ENCODE results near the gene APC2.

APC2 gene

DNA sequence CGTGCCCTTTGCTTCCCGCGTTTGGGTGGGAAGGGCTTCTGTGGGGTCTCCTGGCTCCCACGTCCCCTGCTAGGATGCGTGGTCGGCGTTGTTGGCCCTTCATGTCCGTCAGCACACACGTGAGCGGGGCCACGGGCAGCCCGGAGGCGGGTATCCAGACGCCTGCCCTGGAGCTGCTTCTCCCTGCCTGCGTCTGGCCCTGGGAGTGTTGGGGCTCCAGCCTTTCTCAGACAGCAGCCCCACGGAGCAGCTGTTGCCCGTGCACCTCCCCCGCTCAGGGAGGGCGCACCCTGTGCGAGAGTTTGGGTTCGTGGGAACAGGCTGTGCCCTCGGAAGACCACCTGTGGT, 28.0 kb upstream of the APC2 start:
- WGBS (ENCODE audit: insufficient coverage) = 98% methylated on average over 22 of the region's 22 CpGs
- Histone ChIP-seq H3K27me3 (replicated peaks in 2 of 5; ENCODE audit: control insufficient read depth in 4 of 5, insufficient read depth in 5 of 5, low read length in 4 of 5) (no peaks in the 10 kb centered on the region), H3K4me1 (ENCODE audit: control extremely low read depth in 1 of 4, control insufficient read depth in 4 of 4, insufficient read depth in 4 of 4, low read length in 3 of 4) (peaks cover 0 to 1% (median 0%) of the 10 kb centered on the region in 4 experiments), H3K27ac (ENCODE audit: insufficient read depth in 1 of 2, low read depth in 1 of 2, low read length in 2 of 2, poor library complexity in 1 of 2, severe bottlenecking in 2 of 2) (no peak overlapping the region), H3K9me3 (ENCODE audit: control extremely low read depth in 1 of 5, control insufficient read depth in 4 of 5, insufficient read depth in 2 of 5, low read depth in 1 of 5, low read length in 4 of 5) (no peaks in the 10 kb centered on the region), H3K4me3 (ENCODE audit: control insufficient read depth in 1 of 7, extremely low read depth in 1 of 7, insufficient read depth in 4 of 7, low read depth in 2 of 7, low read length in 6 of 7) (no peak overlapping the region), H3K36me3 (ENCODE audit: control insufficient read depth in 4 of 4, insufficient read depth in 4 of 4, low read length in 3 of 4) (peaks cover 23 to 96% (median 81%) of the 10 kb centered on the region in 4 experiments)
- CTCF ChIA-PET = no interaction called here
- DNase-seq = no peak
- POLR2A ChIA-PET = no interaction called here

DNA sequence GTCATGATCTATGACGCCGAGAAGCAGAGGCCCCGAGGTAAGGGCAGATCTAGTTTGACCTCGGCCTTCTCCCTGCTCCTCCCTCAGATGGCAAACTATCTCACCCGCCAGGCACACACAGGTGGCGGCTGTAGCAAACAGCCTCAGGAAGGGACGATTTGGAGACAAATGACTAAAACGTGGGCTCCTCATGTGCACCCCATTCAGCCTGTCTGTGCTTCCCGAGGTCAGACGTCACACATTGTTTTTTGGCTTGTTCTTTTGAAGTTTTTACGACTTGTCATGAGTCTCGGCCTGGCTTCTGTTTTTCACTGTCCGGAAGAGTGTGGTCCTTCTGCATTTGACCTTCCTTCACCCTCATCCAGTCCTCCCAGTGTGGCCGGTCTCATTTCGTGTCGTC, 27.6 kb upstream of the APC2 start:
- no peak overlapping the region for H3K4me3 ChIP-seq (ENCODE audit: control insufficient read depth in 1 of 7, extremely low read depth in 1 of 7, insufficient read depth in 4 of 7, low read depth in 2 of 7, low read length in 6 of 7)
- H3K4me1 ChIP-seq (ENCODE audit: control extremely low read depth in 1 of 4, control insufficient read depth in 4 of 4, insufficient read depth in 4 of 4, low read length in 3 of 4) = no peaks in the 10 kb centered on the region
- 96% methylated on average over 15 of the region's 16 CpGs for WGBS (ENCODE audit: insufficient coverage)
- ChIA-PET POLR2A (no interaction called here), CTCF (no interaction called here)
- H3K9me3 ChIP-seq (ENCODE audit: control extremely low read depth in 1 of 5, control insufficient read depth in 4 of 5, insufficient read depth in 2 of 5, low read depth in 1 of 5, low read length in 4 of 5) = no peaks in the 10 kb centered on the region
- no peak overlapping the region for H3K27ac ChIP-seq (ENCODE audit: insufficient read depth in 1 of 2, low read depth in 1 of 2, low read length in 2 of 2, poor library complexity in 1 of 2, severe bottlenecking in 2 of 2)
- peaks cover 23 to 96% (median 80%) of the 10 kb centered on the region in 4 experiments for H3K36me3 ChIP-seq (ENCODE audit: control insufficient read depth in 4 of 4, insufficient read depth in 4 of 4, low read length in 3 of 4)
- no peak for DNase-seq
- no peaks in the 10 kb centered on the region for H3K27me3 ChIP-seq (replicated peaks in 2 of 5; ENCODE audit: control insufficient read depth in 4 of 5, insufficient read depth in 5 of 5, low read length in 4 of 5)

DNA sequence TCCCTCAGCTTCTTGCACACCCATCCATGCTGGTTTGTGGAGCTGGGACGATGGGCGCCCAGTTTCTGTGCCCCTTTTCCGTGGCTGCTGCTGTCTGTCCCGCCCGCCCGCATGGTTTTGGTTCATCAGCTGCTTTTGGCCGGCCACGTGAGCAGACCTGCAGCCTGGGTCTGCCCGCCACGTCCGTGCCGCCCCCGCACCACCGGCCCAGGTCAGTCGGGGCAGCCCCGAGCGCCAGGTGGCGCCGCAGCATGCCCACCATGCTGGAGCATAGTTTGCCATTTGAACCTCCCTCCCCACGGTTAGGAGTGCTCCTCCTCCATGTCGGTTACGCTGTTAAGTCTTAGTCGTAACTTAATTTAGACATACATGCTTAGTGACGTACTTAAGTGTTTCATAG, 27.0 kb upstream of the APC2 start:
- Histone ChIP-seq H3K4me1 (ENCODE audit: control extremely low read depth in 1 of 4, control insufficient read depth in 4 of 4, insufficient read depth in 4 of 4, low read length in 3 of 4) (no peaks in the 10 kb centered on the region), H3K9me3 (ENCODE audit: control extremely low read depth in 1 of 5, control insufficient read depth in 4 of 5, insufficient read depth in 2 of 5, low read depth in 1 of 5, low read length in 4 of 5) (no peaks in the 10 kb centered on the region), H3K36me3 (ENCODE audit: control insufficient read depth in 4 of 4, insufficient read depth in 4 of 4, low read length in 3 of 4) (peaks cover 23 to 96% (median 81%) of the 10 kb centered on the region in 4 experiments), H3K27me3 (replicated peaks in 2 of 5; ENCODE audit: control insufficient read depth in 4 of 5, insufficient read depth in 5 of 5, low read length in 4 of 5) (no peaks in the 10 kb centered on the region), H3K4me3 (ENCODE audit: control insufficient read depth in 1 of 7, extremely low read depth in 1 of 7, insufficient read depth in 4 of 7, low read depth in 2 of 7, low read length in 6 of 7) (no peak overlapping the region), H3K27ac (ENCODE audit: insufficient read depth in 1 of 2, low read depth in 1 of 2, low read length in 2 of 2, poor library complexity in 1 of 2, severe bottlenecking in 2 of 2) (no peak overlapping the region)
- WGBS (ENCODE audit: insufficient coverage) = 98% methylated on average over 17 of the region's 24 CpGs
- POLR2A ChIA-PET = no interaction called here
- CTCF ChIA-PET = interaction anchor here (1.1 kb wide), 1 partner anchor 14 kb away, joined by 3 read pairs; no protein-coding TSS in a partner anchor
- no peak for DNase-seq

DNA sequence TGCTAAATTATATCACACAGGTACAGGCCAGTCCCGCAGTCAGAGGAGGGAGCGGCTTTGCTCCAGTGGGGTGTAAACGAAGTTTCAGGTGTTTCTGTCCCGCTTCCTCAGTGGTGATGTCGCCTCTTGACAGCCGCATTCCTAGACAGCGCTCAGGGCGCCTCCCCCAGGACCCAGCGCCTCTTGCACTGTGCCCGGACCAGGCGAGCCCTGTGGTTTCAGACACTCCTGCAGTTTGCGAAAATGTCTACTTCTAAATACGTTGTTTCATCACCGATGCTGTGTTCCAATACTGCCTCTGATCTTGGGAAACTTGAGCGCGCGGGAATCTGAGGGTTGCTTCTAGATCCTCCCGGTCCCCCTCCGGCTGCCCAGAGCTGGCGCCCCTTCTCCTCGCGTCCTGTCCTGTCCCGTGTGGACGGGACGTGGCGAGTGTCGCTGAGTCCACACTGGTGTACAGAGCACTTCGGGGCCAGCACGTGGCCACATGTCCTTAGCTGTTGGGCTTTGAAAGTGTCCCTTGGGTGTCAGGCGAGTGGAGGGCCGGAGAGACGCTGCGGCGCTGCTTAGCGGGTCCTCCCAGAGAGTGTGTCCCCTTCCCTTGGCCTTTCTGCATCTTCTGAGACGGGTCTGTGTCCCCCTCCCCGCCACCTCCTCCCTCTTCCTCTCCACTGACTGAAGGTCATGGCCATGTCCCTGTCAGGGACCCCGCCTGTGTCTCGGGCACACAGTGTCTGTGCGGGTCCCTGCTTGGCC, 26.3 kb upstream of the APC2 start:
- Histone ChIP-seq H3K36me3 (ENCODE audit: control insufficient read depth in 4 of 4, insufficient read depth in 4 of 4, low read length in 3 of 4) (peaks cover 22 to 97% (median 81%) of the 10 kb centered on the region in 4 experiments), H3K4me3 (ENCODE audit: control insufficient read depth in 1 of 7, extremely low read depth in 1 of 7, insufficient read depth in 4 of 7, low read depth in 2 of 7, low read length in 6 of 7) (no peak overlapping the region), H3K27me3 (replicated peaks in 2 of 5; ENCODE audit: control insufficient read depth in 4 of 5, insufficient read depth in 5 of 5, low read length in 4 of 5) (no peaks in the 10 kb centered on the region), H3K4me1 (ENCODE audit: control extremely low read depth in 1 of 4, control insufficient read depth in 4 of 4, insufficient read depth in 4 of 4, low read length in 3 of 4) (no peaks in the 10 kb centered on the region), H3K27ac (ENCODE audit: insufficient read depth in 1 of 2, low read depth in 1 of 2, low read length in 2 of 2, poor library complexity in 1 of 2, severe bottlenecking in 2 of 2) (no peak overlapping the region), H3K9me3 (ENCODE audit: control extremely low read depth in 1 of 5, control insufficient read depth in 4 of 5, insufficient read depth in 2 of 5, low read depth in 1 of 5, low read length in 4 of 5) (no peaks in the 10 kb centered on the region)
- ChIA-PET CTCF (interaction anchor here (1.1 kb wide), 1 partner anchor 13 kb away, joined by 3 read pairs; no protein-coding TSS in a partner anchor), POLR2A (no interaction called here)
- 96% methylated on average over 38 of the region's 40 CpGs for WGBS (ENCODE audit: insufficient coverage)
- no peak for DNase-seq

DNA sequence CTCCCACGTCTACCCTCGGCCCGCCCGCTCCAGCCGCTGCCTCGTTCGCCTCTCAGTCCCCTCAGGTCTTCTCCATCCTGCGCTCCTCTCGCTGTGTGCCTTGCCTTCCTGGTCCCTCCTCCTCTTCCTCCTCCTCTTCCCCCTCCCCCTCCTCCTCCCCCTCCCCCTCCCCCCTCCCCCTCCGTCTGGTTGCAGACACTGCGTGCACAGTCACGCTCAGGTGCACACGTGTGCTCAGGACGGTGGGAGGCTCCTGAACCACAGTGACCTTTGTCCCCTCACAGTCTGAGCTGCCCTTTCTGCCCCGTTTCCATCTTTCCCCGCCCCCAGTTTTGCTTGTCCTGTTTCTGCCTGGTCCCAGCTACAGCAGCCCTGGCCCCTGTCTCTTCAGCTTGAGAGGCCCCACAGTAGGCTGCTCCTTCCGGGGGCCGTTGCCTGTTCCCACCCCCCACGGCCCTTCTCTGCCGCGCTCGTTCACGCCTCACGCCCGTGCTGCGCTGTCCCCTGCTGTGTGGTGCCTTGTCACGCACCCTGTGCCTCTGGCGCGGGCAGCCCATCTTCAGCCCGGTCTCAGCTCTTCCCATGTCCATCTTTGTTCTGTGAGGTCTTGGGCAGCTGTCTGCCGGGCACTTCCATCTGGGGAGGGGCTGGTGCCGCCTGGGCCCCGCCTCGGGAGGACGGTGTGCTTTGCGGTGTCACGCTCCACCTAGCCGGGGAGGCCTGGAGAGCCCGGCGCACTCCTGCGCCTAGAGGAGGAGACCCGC, 25.5 kb upstream of the APC2 start:
- DNase-seq = no peak
- H3K36me3 ChIP-seq (ENCODE audit: control insufficient read depth in 4 of 4, insufficient read depth in 4 of 4, low read length in 3 of 4) = peaks cover 22 to 97% (median 78%) of the 10 kb centered on the region in 4 experiments
- CTCF ChIA-PET = interaction anchor here (1.1 kb wide), 1 partner anchor 12 kb away, joined by 3 read pairs; no protein-coding TSS in a partner anchor
- 95% methylated on average over 29 of the region's 42 CpGs for WGBS (ENCODE audit: insufficient coverage)
- no peaks in the 10 kb centered on the region for H3K4me1 ChIP-seq (ENCODE audit: control extremely low read depth in 1 of 4, control insufficient read depth in 4 of 4, insufficient read depth in 4 of 4, low read length in 3 of 4)
- H3K9me3 ChIP-seq (ENCODE audit: control extremely low read depth in 1 of 5, control insufficient read depth in 4 of 5, insufficient read depth in 2 of 5, low read depth in 1 of 5, low read length in 4 of 5) = no peaks in the 10 kb centered on the region
- POLR2A ChIA-PET = no interaction called here
- no peaks in the 10 kb centered on the region for H3K27me3 ChIP-seq (replicated peaks in 2 of 5; ENCODE audit: control insufficient read depth in 4 of 5, insufficient read depth in 5 of 5, low read length in 4 of 5)
- H3K27ac ChIP-seq (ENCODE audit: insufficient read depth in 1 of 2, low read depth in 1 of 2, low read length in 2 of 2, poor library complexity in 1 of 2, severe bottlenecking in 2 of 2) = no peak overlapping the region
- H3K4me3 ChIP-seq (ENCODE audit: control insufficient read depth in 1 of 7, extremely low read depth in 1 of 7, insufficient read depth in 4 of 7, low read depth in 2 of 7, low read length in 6 of 7) = no peak overlapping the region

DNA sequence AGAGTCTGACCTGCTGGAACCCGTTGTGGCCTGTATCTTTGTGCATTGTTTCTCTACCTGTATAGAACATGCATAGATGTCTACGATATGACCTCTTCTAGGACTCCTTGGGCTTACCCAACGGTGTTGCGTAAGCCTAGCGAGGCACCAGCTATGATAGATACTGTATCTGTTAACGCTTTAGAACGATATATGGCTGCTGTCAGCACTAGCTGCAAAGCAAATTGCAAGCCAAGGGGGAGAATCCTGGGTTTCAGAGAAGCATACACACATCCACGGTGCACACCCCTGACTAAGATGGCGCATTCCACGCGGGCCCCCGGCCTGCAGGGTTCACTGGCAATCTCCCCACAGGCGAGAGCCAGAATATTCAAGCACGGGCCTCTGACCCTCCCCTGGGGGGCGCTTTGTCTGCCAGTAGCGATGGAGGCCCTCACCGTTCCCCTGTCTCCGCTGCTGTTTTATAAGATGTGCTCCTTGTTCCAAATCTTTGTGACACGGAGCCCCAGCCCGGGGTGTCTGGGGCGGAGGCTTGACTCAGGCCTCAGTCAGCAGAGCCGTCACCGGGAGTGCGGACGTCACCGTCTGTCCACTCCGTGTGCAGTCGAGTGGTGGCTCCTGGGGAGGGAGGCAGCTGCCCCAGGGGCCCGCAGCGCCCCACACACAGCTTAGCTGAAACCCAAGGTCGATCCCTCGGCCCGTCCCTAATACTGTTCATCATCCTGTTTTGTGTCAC, 24.7 kb upstream of the APC2 start:
- Histone ChIP-seq H3K27me3 (replicated peaks in 2 of 5; ENCODE audit: control insufficient read depth in 4 of 5, insufficient read depth in 5 of 5, low read length in 4 of 5) (no peaks in the 10 kb centered on the region), H3K36me3 (ENCODE audit: control insufficient read depth in 4 of 4, insufficient read depth in 4 of 4, low read length in 3 of 4) (peaks cover 22 to 98% (median 82%) of the 10 kb centered on the region in 4 experiments), H3K4me3 (ENCODE audit: control insufficient read depth in 1 of 7, extremely low read depth in 1 of 7, insufficient read depth in 4 of 7, low read depth in 2 of 7, low read length in 6 of 7) (no peak overlapping the region), H3K4me1 (ENCODE audit: control extremely low read depth in 1 of 4, control insufficient read depth in 4 of 4, insufficient read depth in 4 of 4, low read length in 3 of 4) (no peaks in the 10 kb centered on the region), H3K27ac (ENCODE audit: insufficient read depth in 1 of 2, low read depth in 1 of 2, low read length in 2 of 2, poor library complexity in 1 of 2, severe bottlenecking in 2 of 2) (no peak overlapping the region), H3K9me3 (ENCODE audit: control extremely low read depth in 1 of 5, control insufficient read depth in 4 of 5, insufficient read depth in 2 of 5, low read depth in 1 of 5, low read length in 4 of 5) (no peaks in the 10 kb centered on the region)
- ChIA-PET POLR2A (interaction anchor here (0.5 kb wide), 1 partner anchor 11 kb away, joined by 4 read pairs; no protein-coding TSS in a partner anchor), CTCF (no interaction called here)
- DNase-seq = no peak
- WGBS (ENCODE audit: insufficient coverage) = 95% methylated on average over 33 of the region's 33 CpGs

Data from common myeloid progenitor, CD34-positive (primary cell).